HG03066 (cell line): Measurements from ENCODE around the gene BSPRY.
"Not testable (repeated sequence)": the region's sequence is repeated elsewhere in the genome, so short reads cannot be mapped to it uniquely, and the experiment has no call there.

Source experiments
- ATAC-seq: cut with Tn5 transposase; IDR thresholded peaks from one replicate; pipeline ENCODE4 v1.9.1; 2021; ENCODE audit warnings: low read depth; ENCODE audit not compliant: unreplicated experiment

Gene BSPRY

GRCh38 chr9:113389451-113389850, 40.1 kb downstream of the BSPRY start:
- ATAC-seq, result no peak

GRCh38 chr9:113390192-113390960, 41.0 kb downstream of the BSPRY start:
- ATAC-seq, result no peak

GRCh38 chr9:113391917-113392316, 42.6 kb downstream of the BSPRY start:
- ATAC-seq, result no peak

GRCh38 chr9:113393281-113393680, 43.9 kb downstream of the BSPRY start:
- no peak for ATAC-seq

- no peak for ATAC-seq
Observed at GRCh38 chr9:113395000-113395861, 45.9 kb downstream of the BSPRY start.

- ATAC-seq, result no peak
Observed at GRCh38 chr9:113397203-113397631, 47.9 kb downstream of the BSPRY start.

GRCh38 chr9:113398796-113399195, 49.5 kb downstream of the BSPRY start:
- no peak for ATAC-seq

GRCh38 chr9:113399646-113400200, 50.4 kb downstream of the BSPRY start:
- no peak for ATAC-seq

GRCh38 chr9:113401027-113401792, 51.9 kb downstream of the BSPRY start, which contains the start of gene ALAD:
Gene ALAD (minus strand): TSS chr9:113401284. CDS start chr9:113393559, 7,725 bp downstream.
- ATAC-seq, result peak; percentile 94

GRCh38 chr9:113403646-113404045, 54.3 kb downstream of the BSPRY start:
- ATAC-seq, result no peak

- ATAC-seq, result not testable (repeated sequence)
Observed at GRCh38 chr9:113406353-113406752, 57.0 kb downstream of the BSPRY start.

- not testable (repeated sequence) for ATAC-seq
Observed at GRCh38 chr9:113406873-113407511, 57.7 kb downstream of the BSPRY start.

- ATAC-seq, result no peak
Observed at GRCh38 chr9:113409481-113409880, 60.1 kb downstream of the BSPRY start.

GRCh38 chr9:113409883-113410206, 60.5 kb downstream of the BSPRY start:
- peak; percentile 1 for ATAC-seq

GRCh38 chr9:113410207-113410864, 61.0 kb downstream of the BSPRY start, which contains the start of the genes C9orf43 and POLE3:
Gene C9orf43 (plus strand): TSS chr9:113410747. CDS start chr9:113413494, 2,747 bp downstream.
Gene POLE3 (minus strand): TSS chr9:113410675. CDS start chr9:113410293, 382 bp downstream.
- peak; percentile 96 for ATAC-seq

- ATAC-seq, result peak; percentile 99
Observed at GRCh38 chr9:113416149-113416721, 66.9 kb downstream of the BSPRY start.

- ATAC-seq, result no peak
Observed at GRCh38 chr9:113417370-113417769, 68.0 kb downstream of the BSPRY start.
